ENCODE data around the gene SEMA3D.

GRCh38 chr7:85144771-85145170, 42.1 kb downstream of the SEMA3D start:
- TF ChIP-seq CTCF (conservative IDR thresholded peaks at IDR 0.05) (no peak), EZH2 (IDR thresholded peaks at IDR 0.05; ENCODE audit: low read depth) (no peak)
